Stimulated activated CD4-positive, alpha-beta T cell treated with anti-CD3 and anti-CD28 coated beads, TNF-alpha, amount 100 ng/mL, for 48 hours (primary cell): ENCODE results near the gene SLC40A1.

Source experiments
- DNase-seq, 3 donors: peaks; one replicate each; pipeline ENCODE4 v3.0.0-alpha.2; 2020; ENCODE audit warnings: low read depth in 3 of 3

Gene SLC40A1

GRCh38 chr2:189569295-189569910 lies 11.2 kb downstream of the SLC40A1 start:
- DNase-seq = no peak

DNA sequence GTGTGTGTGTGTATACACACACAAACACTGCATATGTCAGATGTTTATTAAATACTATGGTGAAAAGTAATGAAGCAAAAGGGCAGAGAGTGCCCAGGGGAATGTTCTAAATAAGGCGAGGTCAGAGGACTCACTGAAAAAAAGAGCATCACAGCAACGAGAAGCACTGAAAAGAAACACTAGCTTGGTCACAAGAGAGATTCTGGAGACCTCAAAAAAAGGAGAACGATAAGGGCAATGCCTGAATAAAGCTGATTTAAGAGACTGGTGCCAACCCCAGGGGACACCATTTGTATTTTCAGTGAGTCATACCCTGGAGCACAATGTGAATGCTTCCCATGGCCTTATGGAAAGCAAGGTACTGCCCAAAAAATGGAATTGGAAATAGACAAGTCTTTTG lies 14.5 kb downstream of the SLC40A1 start:
- DNase-seq = no peak

DNA sequence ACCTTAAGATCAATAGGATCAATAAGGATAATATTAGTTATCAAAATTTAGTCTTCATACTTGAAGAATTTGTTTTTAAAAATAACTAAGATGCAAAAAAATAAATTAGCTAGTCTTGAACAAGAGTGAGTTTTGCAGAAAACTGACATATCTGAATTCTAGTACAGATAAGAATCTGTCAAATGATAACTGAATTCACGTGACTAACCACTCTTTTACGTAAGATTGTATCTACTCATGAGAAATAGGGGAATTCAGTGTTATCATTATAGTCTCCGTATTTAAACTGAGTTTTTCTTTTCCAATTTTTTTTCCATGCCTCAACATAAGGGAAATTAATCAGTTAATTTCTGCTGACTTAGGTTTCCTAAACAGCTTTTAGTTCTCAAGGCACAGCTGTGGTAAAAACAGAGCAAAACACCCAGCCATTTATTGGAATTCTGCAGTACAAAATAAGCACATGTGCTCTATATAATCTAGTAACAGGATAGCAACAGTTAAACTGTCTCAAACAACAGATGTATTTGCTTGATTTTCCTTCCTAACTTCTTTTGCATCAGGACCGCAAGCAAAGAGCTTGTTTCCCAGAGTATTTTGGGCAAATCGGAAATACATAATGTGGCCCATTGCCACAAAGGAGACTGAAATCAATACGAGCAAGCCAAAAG lies 19.1 kb downstream of the SLC40A1 start:
- no peak for DNase-seq

DNA sequence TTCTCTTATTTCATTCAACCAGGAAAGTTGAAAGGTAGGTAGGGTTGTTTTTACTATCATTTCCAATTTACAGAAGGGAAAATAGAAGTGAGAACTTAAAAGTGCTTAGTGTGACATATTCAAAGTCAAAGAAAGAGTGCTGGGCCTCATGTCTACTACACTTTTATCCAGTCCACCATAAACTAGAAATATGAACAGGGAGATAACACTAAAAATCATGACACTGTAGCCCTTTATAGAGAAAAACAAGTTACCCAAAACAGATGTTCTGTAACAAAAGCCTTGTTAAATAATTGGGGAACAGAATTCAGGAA lies 20.4 kb downstream of the SLC40A1 start:
- no peak for DNase-seq

- no peak for DNase-seq
These were observed 20.9 kb downstream of the SLC40A1 start for GRCh38 chr2:189559579-189560272.

DNA sequence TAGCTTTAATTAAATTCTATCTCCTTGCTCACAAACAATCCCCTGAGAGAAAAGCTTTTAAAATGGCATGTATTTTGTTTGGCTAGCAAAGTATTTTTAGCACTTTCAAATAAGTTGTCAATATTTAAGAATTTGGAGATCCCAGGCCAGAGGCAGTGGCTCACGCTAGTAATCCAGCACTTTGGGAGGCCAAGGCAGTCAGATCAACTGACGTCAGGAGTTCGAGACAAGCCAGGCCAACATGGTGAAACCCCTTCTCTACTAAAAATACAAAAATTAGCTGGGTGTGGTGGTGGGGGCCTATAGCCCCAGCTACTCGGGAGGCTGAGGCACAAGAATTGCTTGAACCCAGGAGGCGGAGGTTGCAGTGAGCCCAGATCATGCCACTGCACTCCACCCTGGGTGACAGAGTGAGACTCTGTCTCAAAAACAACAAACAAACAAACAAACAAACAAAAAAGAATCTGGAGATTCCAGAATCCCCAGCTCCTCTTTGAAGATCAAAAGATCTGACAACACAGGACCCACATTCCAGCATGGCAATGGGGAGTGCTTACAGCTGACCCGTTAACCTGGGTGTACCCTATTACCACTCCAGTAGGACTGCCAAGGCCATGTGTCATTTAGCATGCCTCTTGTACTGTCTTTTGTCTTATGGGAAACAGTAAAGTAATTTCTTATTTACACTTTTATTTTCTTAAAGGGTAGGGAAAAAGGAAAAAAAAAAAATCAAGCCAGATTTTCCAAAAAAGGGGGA lies 21.9 kb downstream of the SLC40A1 start:
- DNase-seq = no peak

DNA sequence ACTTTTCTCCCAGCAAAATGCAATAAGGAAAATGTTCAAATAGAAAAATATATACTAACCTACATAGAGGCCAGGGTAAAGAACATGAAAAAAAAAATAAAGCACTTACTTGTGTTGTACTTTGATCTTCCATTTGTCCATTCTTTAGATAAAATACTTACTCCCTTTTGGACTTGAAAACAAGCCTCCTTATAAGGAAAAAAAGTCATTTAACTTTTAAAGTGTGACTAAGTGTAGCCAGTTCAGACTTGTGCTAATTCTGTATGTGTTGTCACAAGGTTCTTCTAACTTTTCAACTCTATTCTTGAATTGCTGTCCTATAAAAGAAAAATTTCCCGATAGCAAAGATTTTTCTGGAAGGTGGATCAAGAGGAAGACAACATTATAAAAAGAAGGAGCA lies 23.2 kb downstream of the SLC40A1 start:
- DNase-seq = no peak

DNA sequence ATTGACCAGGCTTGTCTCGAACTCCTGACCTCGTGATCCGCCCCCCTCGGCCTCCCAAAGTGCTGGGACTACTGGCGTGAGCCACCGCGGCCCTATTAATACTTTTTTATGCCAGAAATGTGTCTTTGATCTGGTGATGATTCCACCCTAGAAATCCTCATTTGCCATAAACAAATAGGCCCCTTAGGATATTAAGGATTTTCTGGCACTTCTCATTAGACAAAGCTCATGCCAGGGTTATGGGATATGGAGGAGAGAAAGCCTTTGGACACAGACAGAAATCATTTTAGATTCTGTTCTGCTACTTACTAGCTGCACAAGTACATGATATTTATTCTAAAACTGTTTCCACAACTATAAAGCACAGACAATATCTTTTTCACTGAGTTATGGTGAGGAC lies 24.1 kb downstream of the SLC40A1 start:
- no peak for DNase-seq

DNA sequence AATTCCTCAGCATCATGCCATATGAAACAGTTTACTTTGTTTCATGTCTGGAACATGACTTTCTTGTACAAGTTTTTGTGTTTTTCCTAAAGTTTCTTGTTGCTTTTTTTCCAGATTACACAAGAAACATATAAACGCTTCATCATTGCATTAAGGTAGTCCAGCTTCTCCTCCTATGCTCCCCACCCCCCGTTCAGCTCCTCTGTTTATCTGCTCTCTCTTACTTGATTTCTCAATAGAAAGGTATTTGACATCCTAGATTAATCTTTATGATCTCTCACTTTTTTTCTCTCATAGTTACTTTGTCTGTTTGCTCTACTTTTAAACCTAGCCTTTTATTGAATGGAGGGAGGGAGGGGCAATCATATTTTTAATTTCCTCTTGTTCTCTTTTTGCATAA lies 25.4 kb downstream of the SLC40A1 start:
- DNase-seq = no peak

GRCh38 chr2:189553504-189554088 lies 27.0 kb downstream of the SLC40A1 start:
- no peak for DNase-seq

- no peak for DNase-seq
These were observed 27.6 kb downstream of the SLC40A1 start for GRCh38 chr2:189552991-189553404.

GRCh38 chr2:189552334-189552990 lies 28.1 kb downstream of the SLC40A1 start:
- no peak for DNase-seq

- DNase-seq = no peak
These were observed 28.8 kb downstream of the SLC40A1 start for GRCh38 chr2:189551808-189552207.

DNA sequence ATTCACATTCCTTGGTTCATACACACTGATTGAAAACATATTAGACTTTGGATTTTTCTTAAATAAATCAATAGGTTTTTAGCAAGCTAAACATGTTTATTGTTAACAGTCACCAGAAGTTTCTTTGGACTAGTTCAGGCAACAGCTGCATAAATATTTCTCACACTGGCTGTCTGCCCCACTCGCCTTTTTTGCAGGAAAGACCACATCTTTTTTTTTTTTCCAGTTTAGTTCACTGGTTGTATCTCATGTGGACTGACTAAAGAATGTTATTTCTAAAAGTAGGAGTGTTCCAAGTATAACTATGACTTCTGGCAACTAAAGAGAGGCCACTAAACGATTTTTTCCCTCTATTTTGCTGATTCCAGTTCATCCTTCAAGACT lies 31.1 kb downstream of the SLC40A1 start:
- no peak for DNase-seq

DNA sequence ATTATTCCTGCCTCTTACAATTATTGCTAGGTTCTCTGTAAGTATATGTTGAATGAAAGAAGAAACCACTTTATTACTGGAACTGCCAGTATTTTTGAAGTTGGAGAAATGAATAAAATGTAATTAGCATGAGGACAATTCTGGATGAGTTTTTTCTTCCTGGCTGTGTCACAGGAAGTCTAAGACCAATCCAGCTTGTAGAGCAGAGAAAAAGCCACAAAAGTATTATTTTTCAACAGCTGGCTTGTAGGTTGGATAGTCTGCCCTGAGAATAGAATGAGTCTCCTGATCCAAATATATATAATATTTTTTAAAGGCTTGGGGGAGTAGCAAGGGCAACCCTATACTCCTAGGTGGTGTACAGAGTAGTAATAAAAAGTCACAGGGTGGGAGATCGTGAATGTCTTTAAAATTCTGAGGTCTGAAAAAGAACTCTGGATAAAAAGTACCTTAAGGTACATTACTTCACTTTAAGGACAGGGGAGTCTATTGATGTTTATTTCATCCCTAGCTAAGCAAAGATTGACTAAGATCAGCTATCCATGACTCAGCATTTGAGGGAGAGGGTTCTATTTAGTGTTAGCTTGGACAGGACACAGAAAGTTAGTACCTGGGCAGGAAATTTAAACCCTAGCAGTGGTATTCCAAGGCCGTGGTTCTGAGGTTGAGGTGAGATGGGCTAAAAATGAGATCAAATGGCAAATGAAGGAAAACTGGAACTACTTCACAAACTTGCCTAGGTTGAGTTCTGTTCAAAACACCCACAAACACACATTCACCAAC lies 31.7 kb downstream of the SLC40A1 start:
- DNase-seq = no peak

GRCh38 chr2:189545418-189545817 lies 35.2 kb downstream of the SLC40A1 start:
- no peak for DNase-seq

- DNase-seq = no peak
These were observed 36.1 kb downstream of the SLC40A1 start for GRCh38 chr2:189544318-189545042.

GRCh38 chr2:189543367-189543766 lies 37.2 kb downstream of the SLC40A1 start:
- DNase-seq = no peak

GRCh38 chr2:189542145-189542882 lies 38.3 kb downstream of the SLC40A1 start:
- no peak for DNase-seq

DNA sequence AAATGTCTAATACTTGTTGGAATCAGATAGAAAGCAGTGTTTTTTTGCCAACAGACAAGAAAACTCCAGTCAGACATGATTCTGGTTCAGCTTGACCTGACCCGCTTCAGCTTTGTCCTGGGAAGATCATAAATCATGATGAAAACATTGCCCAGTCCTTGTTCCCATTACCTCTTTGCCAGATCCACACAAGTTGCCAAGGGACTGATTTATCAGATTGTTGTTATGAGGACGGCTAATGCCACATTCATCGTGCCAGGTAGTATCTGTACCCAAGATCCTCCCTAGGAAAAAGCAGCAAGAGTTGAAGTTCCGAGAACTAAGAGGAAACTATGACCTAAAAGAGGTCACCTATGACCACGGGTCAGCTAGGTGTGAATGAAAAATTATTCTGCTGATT lies 39.0 kb downstream of the SLC40A1 start:
- no peak for DNase-seq
